DMS114 treated with DMSO at 0.1 percent for 48 hours (cell line): ENCODE results near the gene LRRC43.
"Not testable (repeated sequence)": the region's sequence is repeated elsewhere in the genome, so short reads cannot be mapped to it uniquely, and the experiment has no call there.

ENCODE experiments used
- DNase-seq: peaks from one replicate; lab custom pipeline; 2025; ENCODE audit not compliant: unreplicated experiment; lab: John Stamatoyannopoulos, UW

The LRRC43 gene

GRCh38 chr12:122152754-122153153 lies 30.2 kb upstream of the LRRC43 start:
- DNase-seq = no peak

DNA sequence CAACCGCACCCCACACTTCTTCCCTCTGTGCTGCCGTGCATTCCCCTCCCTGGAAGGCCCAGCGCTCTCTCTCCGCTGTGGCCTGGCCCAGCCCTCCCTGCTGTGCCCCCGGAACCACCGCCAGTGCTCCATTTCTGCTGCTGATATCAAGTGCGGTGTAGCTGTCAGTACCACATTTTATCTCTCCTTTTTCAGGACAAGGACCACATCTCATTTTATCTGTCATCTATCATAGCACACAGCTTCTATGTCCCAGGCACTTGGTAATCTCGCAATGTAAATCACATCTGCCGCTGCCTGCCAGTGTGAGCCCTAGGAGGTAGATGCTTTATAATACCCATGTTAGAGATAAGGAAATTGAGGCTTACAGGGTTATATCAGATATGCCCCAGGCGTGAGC lies 27.2 kb upstream of the LRRC43 start:
- no peak for DNase-seq

DNA sequence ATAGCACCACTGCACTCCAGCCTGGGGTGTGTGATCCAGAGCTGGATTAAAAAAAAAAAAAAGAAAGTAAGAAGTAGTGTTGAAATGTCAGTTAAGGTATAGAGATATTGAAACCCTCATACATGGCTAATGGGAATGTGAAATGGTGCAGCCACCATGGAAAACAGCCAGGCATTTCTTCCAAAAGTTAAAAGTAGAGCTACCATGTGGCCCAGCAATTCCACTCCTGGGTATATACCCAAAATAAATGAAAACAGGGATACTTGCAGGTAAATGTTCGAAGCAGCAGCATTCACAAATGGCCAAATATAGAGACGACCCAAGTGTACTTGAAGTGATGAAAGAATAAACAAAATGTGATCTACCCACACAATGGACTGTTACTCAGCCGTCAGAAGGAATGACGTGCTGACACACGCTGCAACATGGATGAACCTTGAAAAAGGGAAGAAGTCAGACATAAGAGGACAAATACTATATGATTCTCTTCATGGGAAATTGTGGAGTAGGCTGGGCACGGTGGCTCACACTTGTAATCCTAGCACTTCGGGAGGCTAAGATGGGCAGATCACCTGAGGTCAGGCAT lies 24.1 kb upstream of the LRRC43 start:
- no peak for DNase-seq

DNA sequence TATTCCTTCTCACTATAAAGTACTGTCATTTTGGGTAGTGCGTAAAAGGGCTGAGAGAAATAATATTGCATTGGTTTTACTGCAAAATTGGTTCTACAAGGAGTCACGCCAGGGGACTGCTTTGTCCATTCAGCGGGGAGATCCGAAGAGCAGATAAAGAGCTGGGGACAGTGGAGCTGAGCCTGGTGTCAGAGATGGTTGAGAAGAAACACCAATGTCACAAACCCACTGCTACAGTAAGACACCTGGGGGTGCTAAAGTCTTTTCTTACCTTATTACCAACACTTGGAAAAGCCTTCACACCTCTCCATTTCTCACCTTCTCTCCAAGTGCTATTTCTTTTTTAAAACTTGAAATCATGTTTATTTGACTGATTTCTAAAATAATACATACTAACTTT lies 23.0 kb upstream of the LRRC43 start:
- DNase-seq = no peak

DNA sequence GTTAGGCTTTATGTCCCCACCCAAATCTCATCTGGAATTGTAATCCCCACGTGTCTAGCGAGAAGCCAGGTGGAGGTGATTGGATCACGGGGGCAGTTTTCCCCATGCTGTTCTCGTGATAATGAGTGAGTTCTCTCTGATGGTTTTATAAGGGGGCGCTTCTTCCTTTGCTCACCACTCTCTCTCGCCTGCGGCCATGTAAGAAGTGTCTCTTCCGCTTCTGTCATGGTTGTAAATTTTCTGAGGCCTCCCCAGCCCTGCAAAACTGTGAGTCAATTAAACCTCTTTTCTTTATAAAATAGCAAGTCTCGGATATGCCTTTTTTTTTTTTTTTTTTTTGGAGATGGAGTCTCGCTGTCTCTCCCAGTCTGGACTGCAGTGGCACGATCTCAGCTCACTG lies 22.2 kb upstream of the LRRC43 start:
- DNase-seq = no peak

- no peak for DNase-seq
Measured at GRCh38 chr12:122161682-122162081, 21.2 kb upstream of the LRRC43 start.

- no peak for DNase-seq
Measured at GRCh38 chr12:122162976-122163375, 19.9 kb upstream of the LRRC43 start.

DNA sequence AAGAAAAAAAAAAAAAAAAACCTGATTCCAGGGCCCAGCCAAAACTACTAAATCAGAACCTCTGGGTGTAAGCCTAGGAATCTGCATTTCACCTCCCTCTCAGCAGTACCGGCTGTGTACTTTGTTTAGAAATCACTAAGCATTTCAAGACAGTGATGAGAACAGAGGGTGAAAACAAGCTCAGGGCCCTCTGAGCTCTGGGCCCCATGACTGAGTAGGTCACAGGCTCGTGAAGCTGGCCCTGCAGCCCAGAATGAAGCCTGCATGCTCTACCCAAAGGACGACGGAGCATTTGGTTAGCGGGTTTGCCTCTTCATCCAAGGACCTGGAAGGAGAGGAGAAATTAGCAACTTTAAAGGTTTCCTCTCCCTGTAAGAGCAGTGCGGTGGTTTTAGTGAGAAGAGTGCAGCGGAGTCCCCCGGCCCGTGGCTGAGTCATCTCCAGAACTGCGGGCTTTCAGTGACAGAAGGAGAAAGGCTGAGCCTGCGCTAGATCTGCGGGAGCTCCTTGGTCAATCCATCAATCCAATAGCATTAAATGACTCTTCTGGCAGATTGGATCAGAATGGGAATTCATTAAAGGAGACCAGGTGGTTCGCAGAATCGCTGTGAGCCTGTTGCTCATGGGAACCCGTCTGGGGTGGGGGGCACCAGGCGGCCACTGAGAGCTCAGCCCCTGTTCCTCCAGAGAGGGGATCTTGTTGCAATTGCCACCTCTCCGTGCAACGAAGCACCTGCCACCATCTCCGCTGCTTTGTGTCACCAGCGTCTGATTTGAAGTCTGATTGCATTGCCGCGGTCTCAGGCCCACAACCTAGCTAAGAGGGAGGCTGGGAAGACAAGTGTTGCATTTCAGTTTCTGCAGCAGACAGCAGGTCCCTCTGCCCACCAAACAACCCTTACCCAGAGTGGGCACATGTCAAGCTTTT lies 16.2 kb upstream of the LRRC43 start:
- DNase-seq = no peak

- no peak for DNase-seq
Measured at GRCh38 chr12:122167356-122167925, 15.5 kb upstream of the LRRC43 start.

DNA sequence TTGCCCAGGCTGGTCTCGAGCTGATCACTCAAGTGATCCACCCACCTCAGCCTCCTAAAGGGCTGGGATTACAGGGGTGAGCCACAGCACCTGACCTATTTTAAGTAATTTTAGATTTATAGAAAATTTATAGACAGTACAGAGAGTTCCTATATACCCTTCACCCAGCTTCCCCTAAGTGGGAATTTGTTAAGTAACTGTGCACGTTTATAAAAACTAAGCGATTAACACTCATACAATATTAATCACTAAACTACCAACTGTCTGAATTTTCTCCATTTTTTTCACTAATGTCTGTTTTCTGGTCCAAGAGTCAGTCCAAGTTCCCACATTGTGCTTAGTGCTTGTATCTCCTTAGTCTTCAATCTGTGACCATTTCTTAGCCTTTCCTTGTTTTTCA lies 14.4 kb upstream of the LRRC43 start:
- DNase-seq = no peak

DNA sequence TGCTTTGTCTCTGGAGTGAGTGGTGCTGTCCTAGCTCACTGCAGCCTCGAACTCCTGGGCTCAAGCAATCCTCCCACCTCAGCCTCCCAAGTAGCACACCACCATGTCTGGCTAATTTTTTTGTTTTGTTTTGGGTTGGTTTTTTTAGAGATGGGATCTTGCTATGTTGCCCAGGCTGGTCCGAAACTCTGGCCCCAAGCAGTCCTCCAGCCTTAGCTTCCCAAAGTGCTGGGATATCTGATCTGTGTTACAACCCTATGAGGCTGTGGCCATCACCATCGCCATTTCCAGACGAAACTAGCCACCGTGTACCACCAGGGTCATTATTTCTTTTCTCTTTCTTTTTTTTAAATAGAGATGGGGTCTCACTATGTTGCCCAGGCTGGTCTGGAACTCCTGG lies 11.5 kb upstream of the LRRC43 start:
- DNase-seq = no peak

- no peak for DNase-seq
Measured at GRCh38 chr12:122172262-122172939, 10.5 kb upstream of the LRRC43 start.

DNA sequence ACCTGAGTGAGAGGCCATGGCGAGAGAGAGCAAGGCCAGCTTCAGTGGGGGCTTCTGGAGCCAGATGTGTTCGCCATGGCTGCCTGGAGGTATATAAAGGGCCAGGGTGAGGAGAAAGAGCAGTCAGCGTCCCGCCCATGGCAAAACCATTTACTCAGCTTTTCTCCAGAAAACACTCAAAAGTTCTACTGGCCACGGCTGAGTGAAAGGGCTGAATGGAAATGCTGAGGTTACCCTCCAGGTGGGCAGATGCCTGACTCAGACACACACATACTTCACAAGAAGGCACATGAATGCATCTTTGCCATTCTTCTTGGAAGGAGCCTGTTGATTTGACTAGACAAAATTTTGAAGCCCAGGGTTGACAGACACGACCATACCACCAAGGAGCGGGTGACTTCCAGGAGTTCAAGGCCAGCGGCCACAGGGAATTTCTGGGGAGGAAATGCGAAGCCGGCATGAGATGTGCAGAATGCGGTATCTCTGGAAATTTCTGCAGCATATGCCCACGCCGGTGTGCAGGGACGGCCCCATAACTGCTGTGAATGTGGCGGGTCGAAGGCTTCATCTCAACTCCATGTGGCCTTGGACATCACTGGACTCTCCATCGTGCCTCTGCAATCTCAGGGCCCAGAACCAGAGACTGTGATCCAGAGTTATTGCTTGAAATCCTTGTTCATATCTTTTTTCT lies 8.6 kb upstream of the LRRC43 start, which contains the start of gene IL31:
Gene IL31, minus strand, starts transcription at position 67 of the 691 bp plus-strand sequence. Its CDS starts 49 bp downstream, at position 18.
- no peak for DNase-seq

DNA sequence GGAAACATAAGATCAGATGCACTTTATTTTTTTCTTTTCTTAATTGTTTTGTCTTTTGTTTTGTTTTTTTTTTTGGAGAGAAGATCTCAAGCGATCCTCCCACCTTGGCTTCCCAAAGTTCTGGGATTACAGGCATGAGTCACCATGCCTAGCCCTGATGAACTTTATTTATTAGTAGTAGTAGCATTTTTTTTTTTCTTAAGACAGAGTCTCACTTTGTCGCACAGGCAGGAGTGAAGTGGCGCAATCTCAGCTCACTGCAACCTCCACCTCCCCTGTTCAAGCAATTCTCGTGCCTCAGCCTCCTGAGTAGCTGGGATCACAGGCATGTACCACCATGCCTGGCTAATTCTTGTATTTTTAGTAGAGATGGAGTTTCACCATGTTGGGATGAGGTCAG lies 6.5 kb upstream of the LRRC43 start:
- DNase-seq = not testable (repeated sequence)

DNA sequence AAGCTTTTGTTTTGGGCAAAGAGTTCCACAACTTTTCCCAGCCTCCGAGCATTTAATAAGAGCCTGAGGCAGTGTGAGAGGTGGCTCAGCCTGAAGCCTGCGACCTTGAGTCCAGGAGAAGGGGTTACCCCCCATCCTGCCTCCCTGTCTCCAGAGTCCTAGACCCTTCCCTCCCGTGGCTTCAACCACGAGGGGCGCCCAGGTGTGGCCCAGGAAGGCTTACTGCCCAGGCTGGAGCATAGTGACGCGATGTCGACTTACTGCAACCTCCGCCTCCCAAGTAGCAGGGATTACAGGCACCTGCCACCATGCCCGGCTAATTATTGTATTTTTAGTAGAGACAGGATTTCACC lies 641 bp downstream of the LRRC43 start:
- no peak for DNase-seq

GRCh38 chr12:122184517-122184916 lies 1.6 kb downstream of the LRRC43 start:
- DNase-seq = no peak

DNA sequence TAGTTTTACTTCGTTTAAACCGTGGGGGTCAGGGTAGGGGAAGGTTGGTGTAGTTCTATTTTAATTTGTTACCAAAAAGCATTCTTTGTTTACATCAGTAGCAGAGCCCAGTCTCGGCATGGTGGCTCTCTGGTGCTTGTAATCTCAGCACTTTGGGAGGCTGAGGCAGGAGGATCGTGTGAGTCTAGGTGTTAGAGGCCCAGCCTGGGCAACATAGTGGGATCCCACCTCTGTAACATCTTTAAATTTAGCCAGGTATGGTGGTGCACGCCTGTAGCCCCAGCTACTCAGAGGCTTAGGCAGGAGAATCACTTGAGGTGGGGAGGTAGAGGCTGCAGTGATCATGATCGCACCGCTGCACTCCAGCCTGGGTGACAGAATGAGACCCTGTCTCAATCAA lies 2.2 kb downstream of the LRRC43 start:
- DNase-seq = no peak

DNA sequence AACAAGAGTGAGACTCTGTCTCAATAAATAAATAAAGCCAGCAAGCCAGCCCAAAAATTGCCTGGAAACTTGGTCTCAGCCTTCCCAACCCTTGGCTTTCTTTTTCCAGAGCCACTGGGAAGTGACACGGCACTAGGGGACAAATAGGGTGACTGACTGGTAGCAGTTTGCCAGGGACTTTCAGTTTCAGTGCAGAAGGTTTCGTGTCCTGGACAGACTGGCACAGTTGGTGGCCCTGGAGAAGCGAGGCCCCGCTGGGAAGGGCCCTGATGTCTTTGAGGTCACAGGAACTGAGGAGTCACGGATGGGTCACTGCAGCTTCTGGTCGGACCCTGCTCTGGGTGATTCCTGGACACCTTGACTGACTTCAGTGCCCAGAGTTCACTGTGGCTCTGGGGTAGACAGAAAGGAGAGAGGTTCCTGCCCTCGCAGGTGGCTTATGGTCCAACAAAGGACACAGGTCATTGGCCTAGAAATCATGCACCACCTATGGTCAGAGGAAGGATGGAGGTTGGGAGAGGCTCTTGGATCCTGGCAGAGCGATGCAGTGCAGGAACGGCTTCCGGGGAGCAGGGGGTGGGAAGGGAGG lies 2.7 kb downstream of the LRRC43 start:
- no peak for DNase-seq

DNA sequence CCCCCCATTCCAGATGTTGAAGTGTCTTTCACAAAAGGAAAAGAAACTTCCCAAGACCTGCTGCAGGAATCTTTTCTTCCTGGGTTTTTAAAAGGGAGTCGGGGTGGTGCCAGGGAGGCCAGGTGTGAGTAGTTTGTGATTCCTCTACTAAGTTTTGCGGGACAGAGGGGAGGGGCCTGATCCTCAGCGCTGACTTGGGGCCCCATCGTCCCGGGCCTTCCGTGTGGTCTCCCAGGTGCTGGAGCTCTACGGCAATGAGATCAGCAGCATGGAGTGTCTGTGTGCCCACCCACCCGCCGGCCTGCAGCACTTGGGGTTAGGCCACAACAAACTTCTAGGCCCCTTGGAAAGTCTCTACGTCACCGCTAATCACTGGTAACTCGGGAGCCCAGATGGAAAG lies 4.5 kb downstream of the LRRC43 start:
- DNase-seq = no peak

GRCh38 chr12:122189626-122190475 lies 6.9 kb downstream of the LRRC43 start:
- no peak for DNase-seq
